Fibroblast of lung (primary cell): ENCODE measurements around the gene SYT3. TPM values are rescaled to one million over a fixed set of nuclear protein-coding genes. Genes with fewer than 3 reads are reported as not detected.

Experiments
- DNase-seq, 2 donors: peaks; one replicate each; pipeline versions ENCODE4 v3.0.0 to v3.0.0-alpha.2; 2010; ENCODE audit warnings: low read depth in 2 of 2
- H2AFZ ChIP-seq: 2 replicates; pipeline ENCODE4 v1.5.1; 2012; ENCODE audit warnings: low read length, control low read depth, inconsistent platforms
- H3K27ac ChIP-seq: 2 replicates; pipeline ENCODE4 v1.5.1; 2011; ENCODE audit warnings: low read length, control low read depth; ENCODE audit not compliant: insufficient read depth
- H3K27me3 ChIP-seq: 2 replicates; pipeline ENCODE4 v1.5.1; 2011; ENCODE audit warnings: mild to moderate bottlenecking, low read length; ENCODE audit not compliant: control insufficient read depth, insufficient read depth
- H3K36me3 ChIP-seq: 2 replicates; pipeline ENCODE4 v1.5.1; 2011; ENCODE audit warnings: low read length; ENCODE audit not compliant: control insufficient read depth, insufficient read depth
- H3K4me1 ChIP-seq: 2 replicates; pipeline ENCODE4 v1.5.1; 2011; ENCODE audit warnings: low read length; ENCODE audit not compliant: control insufficient read depth, insufficient read depth; ENCODE audit errors: extremely low read depth
- H3K4me2 ChIP-seq: 2 replicates; pipeline ENCODE4 v1.5.1; 2011; ENCODE audit warnings: low read length, control low read depth; ENCODE audit not compliant: insufficient read depth; ENCODE audit errors: extremely low read depth
- H3K4me3 ChIP-seq, 4 experiments: fragments of 200-600 bp in 1 of 4; sonication (generic) in 1 of 4; replicated peaks in 1 of 4; 2 replicates each; pipeline ENCODE4 v1.5.1; 2011 to 2016; ENCODE audit warnings: low read length in 4 of 4, low read depth in 3 of 4, mild to moderate bottlenecking in 3 of 4, control low read depth in 2 of 4, inconsistent platforms in 1 of 4, mixed read lengths in 1 of 4; ENCODE audit not compliant: insufficient read depth in 1 of 4; ENCODE audit errors: control extremely low read depth in 1 of 4
- H3K79me2 ChIP-seq: 2 replicates; pipeline ENCODE4 v1.5.1; 2012; ENCODE audit warnings: mild to moderate bottlenecking, low read length, inconsistent platforms; ENCODE audit not compliant: control insufficient read depth, insufficient read depth
- H3K9ac ChIP-seq: 2 replicates; pipeline ENCODE4 v1.5.1; 2011; ENCODE audit warnings: mild to moderate bottlenecking, low read length, control low read depth; ENCODE audit not compliant: insufficient read depth
- H3K9me3 ChIP-seq: 2 replicates; pipeline ENCODE4 v1.5.1; 2012; ENCODE audit warnings: low read depth, low read length; ENCODE audit not compliant: control insufficient read depth, insufficient read depth
- H4K20me1 ChIP-seq: 2 replicates; pipeline ENCODE4 v1.5.1; 2011; ENCODE audit warnings: low read length; ENCODE audit not compliant: control insufficient read depth, insufficient read depth; ENCODE audit errors: extremely low read depth
- CTCF ChIP-seq, 2 donors: IDR thresholded peaks in 1 of 2; conservative IDR thresholded peaks in 1 of 2; 1 replicate in 1 of 2; 2 replicates in 1 of 2; pipeline ENCODE4 v1.5.1; 2011 to 2012; ENCODE audit warnings: low read length in 2 of 2, control low read depth in 1 of 2, inconsistent platforms in 1 of 2, low read depth in 1 of 2, mild to moderate bottlenecking in 1 of 2
- EZH2 ChIP-seq: IDR thresholded peaks from 2 replicates; pipeline ENCODE4 v1.5.1; 2012; ENCODE audit warnings: low read length, control low read depth, mild to moderate bottlenecking; ENCODE audit errors: missing control alignments
- polyA plus RNA-seq, 2 donors: library from polyadenylated mRNA; depleted of rRNA in 1 of 2; stranded (reverse) in 1 of 2; unstranded in 1 of 2; fragments of >200 nt; gene quantifications; 2 replicates each; pipeline ENCODE4 v1.2.1, GENCODE V29; 2011 to 2012; ENCODE audit warnings: missing spikeins in 1 of 2
- total RNA-seq: library from RNA; depleted of rRNA; stranded (reverse); fragments of >200 nt; gene quantifications from 2 replicates; pipeline ENCODE4 v1.2.1, GENCODE V29; 2014

SYT3 gene
- total and polyA plus RNA-seq, 2 donors (not counting 1 experiment from before 2014, with no cell fraction given): not detected

DNA sequence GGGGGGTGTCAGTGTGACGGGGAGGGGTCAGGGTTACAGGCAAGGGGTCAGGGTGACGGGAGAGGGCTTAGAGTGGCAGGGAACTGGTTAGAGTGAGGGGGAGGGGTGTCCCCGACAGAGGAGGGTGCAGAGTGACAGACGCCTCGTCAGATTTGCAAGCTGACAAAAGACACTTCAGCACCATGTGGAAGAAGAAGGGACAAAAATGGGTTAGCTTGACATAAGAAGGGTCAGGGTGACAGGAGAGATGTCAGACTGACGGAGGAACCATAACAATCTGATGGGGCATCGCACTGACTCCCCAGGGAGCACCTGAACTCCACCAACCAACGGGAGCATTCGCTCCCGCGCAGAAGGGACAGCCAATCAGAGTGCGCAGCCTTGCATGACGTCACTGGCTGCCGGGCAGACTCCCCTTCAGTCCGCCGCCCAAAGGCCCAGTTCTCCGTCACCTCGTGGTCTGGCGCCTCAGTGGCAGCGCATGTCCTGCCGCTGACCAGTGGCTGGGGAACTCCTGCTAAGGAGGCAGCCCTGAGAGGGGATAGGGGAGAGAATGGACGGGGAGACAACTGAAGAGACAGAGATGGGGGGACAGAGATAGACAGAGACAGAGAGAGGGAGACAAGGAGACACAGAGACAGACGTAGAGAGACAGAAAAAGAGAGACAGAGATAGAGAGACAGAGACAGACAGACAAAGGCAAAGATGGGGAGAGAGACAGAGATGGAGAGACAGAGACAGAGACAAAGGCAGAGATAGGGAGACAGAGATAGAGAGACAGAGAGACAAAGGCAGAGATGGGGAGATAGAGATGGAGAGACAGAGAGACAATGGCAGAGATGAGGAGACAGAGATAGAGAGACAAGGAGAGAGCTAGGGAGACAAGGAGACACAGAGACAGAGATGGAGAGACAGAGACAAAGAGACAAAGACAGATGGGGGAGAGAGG is 39.8 kb upstream of the SYT3 start:
- H2AFZ ChIP-seq: no peak overlapping the region
- H3K9ac ChIP-seq: no peak overlapping the region
- H3K27ac ChIP-seq: no peak overlapping the region
- no peaks in the 10 kb centered on the region for H3K9me3 ChIP-seq
- DNase-seq: peak; percentile 42 to 52
- no peaks in the 10 kb centered on the region for H3K79me2 ChIP-seq
- H3K36me3 ChIP-seq: no peaks in the 10 kb centered on the region
- no peak overlapping the region for H3K4me3 ChIP-seq
- H3K4me2 ChIP-seq: no peak overlapping the region
- H4K20me1 ChIP-seq: no peaks in the 10 kb centered on the region
- no peak for TF ChIP-seq CTCF (conservative IDR thresholded peaks at IDR 0.05 in 1 of 2, IDR thresholded peaks at IDR 0.05 in 1 of 2; ENCODE audit: low read depth in 1 of 2, low read length in 2 of 2)
- no peaks in the 10 kb centered on the region for H3K27me3 ChIP-seq
- no peaks in the 10 kb centered on the region for H3K4me1 ChIP-seq

- no peak overlapping the region for H3K9ac ChIP-seq
- no peaks in the 10 kb centered on the region for H3K9me3 ChIP-seq
- no peak overlapping the region for H3K27ac ChIP-seq
- no peak for DNase-seq
- no peaks in the 10 kb centered on the region for H4K20me1 ChIP-seq
- H3K27me3 ChIP-seq: no peaks in the 10 kb centered on the region
- no peak overlapping the region for H3K4me3 ChIP-seq
- H3K4me1 ChIP-seq: no peaks in the 10 kb centered on the region
- H3K36me3 ChIP-seq: no peaks in the 10 kb centered on the region
- H3K79me2 ChIP-seq: no peaks in the 10 kb centered on the region
- H2AFZ ChIP-seq: no peak overlapping the region
- H3K4me2 ChIP-seq: no peak overlapping the region
- no peak for TF ChIP-seq CTCF (conservative IDR thresholded peaks at IDR 0.05 in 1 of 2, IDR thresholded peaks at IDR 0.05 in 1 of 2; ENCODE audit: low read depth in 1 of 2, low read length in 2 of 2)
- no peak for TF ChIP-seq EZH2
These were observed 38.6 kb upstream of the SYT3 start for GRCh38 chr19:50678323-50678722.

DNA sequence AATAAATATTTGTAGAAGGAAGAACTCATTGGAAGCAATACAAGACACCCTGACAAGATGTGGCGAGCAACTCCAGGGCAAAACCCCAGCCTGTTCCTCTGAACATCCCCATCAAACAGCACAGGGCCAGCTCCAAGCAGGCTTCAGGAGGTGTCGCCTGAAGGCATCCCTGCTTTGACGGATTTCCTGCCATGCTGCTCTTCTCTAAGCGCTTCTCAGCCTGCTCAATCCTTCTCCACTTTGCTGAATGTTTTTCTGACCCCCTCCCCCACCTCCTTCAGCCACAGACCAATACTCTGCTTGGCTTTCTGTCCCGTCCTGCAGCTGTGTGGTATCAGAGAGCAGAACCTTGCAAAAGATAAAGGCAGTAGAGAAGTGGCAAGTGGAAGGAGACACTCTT is 38.0 kb upstream of the SYT3 start:
- H3K27ac ChIP-seq: no peak overlapping the region
- H3K36me3 ChIP-seq: no peaks in the 10 kb centered on the region
- no peaks in the 10 kb centered on the region for H3K27me3 ChIP-seq
- no peak overlapping the region for H3K4me2 ChIP-seq
- no peaks in the 10 kb centered on the region for H3K9me3 ChIP-seq
- no peak overlapping the region for H3K4me3 ChIP-seq
- no peaks in the 10 kb centered on the region for H3K4me1 ChIP-seq
- H4K20me1 ChIP-seq: no peaks in the 10 kb centered on the region
- TF ChIP-seq EZH2 (no peak), CTCF (conservative IDR thresholded peaks at IDR 0.05 in 1 of 2, IDR thresholded peaks at IDR 0.05 in 1 of 2; ENCODE audit: low read depth in 1 of 2, low read length in 2 of 2) (no peak)
- no peak for DNase-seq
- no peak overlapping the region for H2AFZ ChIP-seq
- no peak overlapping the region for H3K9ac ChIP-seq
- no peaks in the 10 kb centered on the region for H3K79me2 ChIP-seq
